ENCODE measurements around the gene MSTN.
"Not testable (repeated sequence)": the region's sequence is repeated elsewhere in the genome, so short reads cannot be mapped to it uniquely, and the experiment has no call there.

The MSTN gene

DNA sequence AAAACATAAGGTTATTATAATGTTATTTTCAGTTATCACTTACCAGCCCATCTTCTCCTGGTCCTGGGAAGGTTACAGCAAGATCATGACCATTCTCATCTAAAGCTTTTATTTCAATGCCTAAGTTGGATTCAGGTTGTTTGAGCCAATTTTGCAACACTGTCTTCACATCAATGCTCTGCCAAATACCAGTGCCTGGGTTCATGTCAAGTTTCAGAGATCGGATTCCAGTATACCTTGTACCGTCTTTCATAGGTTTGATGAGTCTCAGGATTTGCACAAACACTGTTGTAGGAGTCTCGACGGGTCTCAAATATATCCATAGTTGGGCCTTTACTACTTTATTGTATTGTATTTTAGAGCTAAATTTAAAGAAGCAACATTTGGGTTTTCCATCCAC, 2.5 kb downstream of the MSTN start:
- Histone ChIP-seq H3K4me1 (ENCODE audit: control insufficient read depth, insufficient read depth, low read length) (no peaks in the 10 kb centered on the region), H3K4me3 (ENCODE audit: low read length) (no peak overlapping the region), H3K27ac (ENCODE audit: low read depth, low read length) (no peak overlapping the region), H3K27me3 (ENCODE audit: control insufficient read depth, insufficient read depth, low read length) (no peaks in the 10 kb centered on the region), H3K36me3 (ENCODE audit: control insufficient read depth, insufficient read depth, low read length) (no peaks in the 10 kb centered on the region), H3K9ac (ENCODE audit: low read length) (no peak overlapping the region)

DNA sequence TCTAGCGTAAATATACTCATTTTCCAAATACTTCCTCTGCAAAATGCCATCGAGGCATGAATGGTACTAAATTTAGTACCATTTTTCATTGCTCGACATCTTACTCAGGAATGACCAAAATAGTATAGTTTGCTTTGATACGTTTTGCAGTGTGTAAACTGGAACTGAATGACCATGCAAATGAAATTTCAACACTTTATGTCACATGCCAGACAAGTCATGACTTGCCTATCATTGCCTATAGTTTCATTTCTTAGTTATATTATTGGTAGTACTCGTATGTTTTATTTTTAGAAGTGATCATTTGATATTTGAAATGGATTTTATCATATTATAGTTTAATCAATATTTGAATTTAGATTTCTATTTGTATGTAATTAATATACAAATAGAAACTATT, 9.1 kb downstream of the MSTN start:
- no peaks in the 10 kb centered on the region for H3K4me1 ChIP-seq (ENCODE audit: control insufficient read depth, insufficient read depth, low read length)
- H3K27me3 ChIP-seq (ENCODE audit: control insufficient read depth, insufficient read depth, low read length), result no peaks in the 10 kb centered on the region
- H3K9ac ChIP-seq (ENCODE audit: low read length), result no peak overlapping the region
- H3K36me3 ChIP-seq (ENCODE audit: control insufficient read depth, insufficient read depth, low read length), result no peaks in the 10 kb centered on the region
- no peak overlapping the region for H3K27ac ChIP-seq (ENCODE audit: low read depth, low read length)
- H3K4me3 ChIP-seq (ENCODE audit: low read length), result no peak overlapping the region

DNA sequence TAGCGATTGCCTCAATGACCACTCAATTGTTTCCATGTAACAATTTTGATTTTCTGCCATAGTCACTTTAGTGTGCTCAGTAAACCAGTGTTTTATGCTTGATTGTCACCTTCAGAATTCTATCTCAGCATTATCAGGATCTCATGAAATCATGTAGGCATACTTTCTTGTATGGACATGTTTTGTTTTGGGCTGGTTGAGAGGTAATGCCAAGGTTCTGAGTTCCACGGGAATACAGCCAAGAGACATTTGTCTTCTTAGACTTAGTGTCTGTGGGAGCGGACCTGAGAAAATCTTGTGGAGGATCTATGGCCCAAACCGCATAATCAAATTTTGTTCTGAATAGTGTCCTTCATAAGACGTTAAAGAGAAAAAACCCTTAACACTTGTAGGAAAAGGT, 10.2 kb downstream of the MSTN start:
- no peaks in the 10 kb centered on the region for H3K27me3 ChIP-seq (ENCODE audit: control insufficient read depth, insufficient read depth, low read length)

DNA sequence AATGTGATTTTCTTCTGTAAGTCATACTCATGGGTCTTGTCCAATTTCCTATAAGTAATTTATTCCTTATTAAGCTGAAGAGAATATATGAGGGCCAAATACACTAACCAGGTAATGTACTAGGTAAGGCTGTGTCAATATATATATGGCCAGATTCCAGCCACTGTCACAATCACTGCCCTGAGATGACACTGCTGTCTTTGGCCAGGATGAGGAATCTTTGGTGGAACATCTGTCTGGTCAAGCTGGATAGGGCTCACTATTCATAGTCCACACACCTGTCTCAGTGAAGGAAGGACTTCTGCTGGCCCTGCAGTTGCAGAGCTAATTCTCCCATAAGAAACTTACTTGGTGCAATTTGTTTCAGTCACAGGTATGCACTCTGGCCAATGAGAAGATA, 11.3 kb downstream of the MSTN start:
- no peaks in the 10 kb centered on the region for H3K36me3 ChIP-seq (ENCODE audit: control insufficient read depth, insufficient read depth, low read length)
- no peak overlapping the region for H3K9ac ChIP-seq (ENCODE audit: low read length)
- H3K4me3 ChIP-seq (ENCODE audit: low read length), result no peak overlapping the region
- no peaks in the 10 kb centered on the region for H3K27me3 ChIP-seq (ENCODE audit: control insufficient read depth, insufficient read depth, low read length)
- no peak overlapping the region for H3K27ac ChIP-seq (ENCODE audit: low read depth, low read length)
- H3K4me1 ChIP-seq (ENCODE audit: control insufficient read depth, insufficient read depth, low read length), result no peaks in the 10 kb centered on the region

More for the DNA sequence above, 10.2 kb downstream of the MSTN start:
- H3K27ac ChIP-seq (ENCODE audit: low read depth, low read length), result no peak overlapping the region
- no peak overlapping the region for H3K9ac ChIP-seq (ENCODE audit: low read length)
- H3K4me3 ChIP-seq (ENCODE audit: low read length), result no peak overlapping the region
- H3K4me1 ChIP-seq (ENCODE audit: control insufficient read depth, insufficient read depth, low read length), result no peaks in the 10 kb centered on the region
- H3K36me3 ChIP-seq (ENCODE audit: control insufficient read depth, insufficient read depth, low read length), result no peaks in the 10 kb centered on the region

DNA sequence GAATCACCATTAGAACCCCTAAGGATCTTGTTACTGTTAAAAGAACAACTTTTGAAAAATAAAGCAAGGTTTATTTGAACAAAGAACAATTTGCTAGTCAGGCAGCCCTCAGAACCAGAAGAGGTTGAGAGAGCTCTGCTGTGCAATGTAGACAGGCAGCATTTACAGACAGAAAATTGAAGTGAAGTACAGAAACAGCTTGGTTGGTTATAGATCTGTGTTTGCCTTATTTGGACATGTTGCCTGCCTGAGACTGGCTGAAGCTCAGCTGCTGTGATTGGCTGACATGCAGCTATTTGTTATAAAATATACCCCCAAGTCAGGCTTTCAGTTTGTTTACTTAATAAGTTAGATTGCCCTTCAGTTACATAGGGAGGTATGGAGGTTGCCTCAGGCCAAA, 12.5 kb downstream of the MSTN start:
- Histone ChIP-seq H3K36me3 (ENCODE audit: control insufficient read depth, insufficient read depth, low read length) (no peaks in the 10 kb centered on the region), H3K4me3 (ENCODE audit: low read length) (no peak overlapping the region), H3K27ac (ENCODE audit: low read depth, low read length) (no peak overlapping the region), H3K27me3 (ENCODE audit: control insufficient read depth, insufficient read depth, low read length) (no peaks in the 10 kb centered on the region), H3K4me1 (ENCODE audit: control insufficient read depth, insufficient read depth, low read length) (no peaks in the 10 kb centered on the region), H3K9ac (ENCODE audit: low read length) (no peak overlapping the region)

DNA sequence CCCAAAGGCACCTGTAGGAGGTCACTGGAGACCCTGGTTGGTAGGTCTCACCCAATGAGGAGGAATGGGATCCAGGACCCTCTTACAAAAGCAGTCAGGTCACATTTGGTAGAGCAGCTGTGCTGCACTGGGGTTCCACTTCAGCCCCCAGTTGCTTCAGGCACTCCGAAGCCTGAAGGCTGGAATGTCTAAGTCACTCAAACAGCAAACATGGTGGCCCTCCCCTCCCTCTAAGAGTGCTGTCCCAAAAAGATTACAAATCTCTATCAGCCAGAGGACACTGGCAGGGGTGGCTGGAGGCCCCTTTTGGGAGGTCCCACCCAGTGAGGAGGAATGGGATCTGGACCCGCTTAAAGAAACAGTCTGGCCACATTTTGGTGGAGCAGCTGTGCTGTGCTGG, 17.7 kb downstream of the MSTN start:
- H3K9ac ChIP-seq (ENCODE audit: low read length), result no peak overlapping the region
- no peaks in the 10 kb centered on the region for H3K27me3 ChIP-seq (ENCODE audit: control insufficient read depth, insufficient read depth, low read length)
- no peak overlapping the region for H3K4me3 ChIP-seq (ENCODE audit: low read length)
- H3K4me1 ChIP-seq (ENCODE audit: control insufficient read depth, insufficient read depth, low read length), result no peaks in the 10 kb centered on the region
- no peaks in the 10 kb centered on the region for H3K36me3 ChIP-seq (ENCODE audit: control insufficient read depth, insufficient read depth, low read length)
- no peak overlapping the region for H3K27ac ChIP-seq (ENCODE audit: low read depth, low read length)

DNA sequence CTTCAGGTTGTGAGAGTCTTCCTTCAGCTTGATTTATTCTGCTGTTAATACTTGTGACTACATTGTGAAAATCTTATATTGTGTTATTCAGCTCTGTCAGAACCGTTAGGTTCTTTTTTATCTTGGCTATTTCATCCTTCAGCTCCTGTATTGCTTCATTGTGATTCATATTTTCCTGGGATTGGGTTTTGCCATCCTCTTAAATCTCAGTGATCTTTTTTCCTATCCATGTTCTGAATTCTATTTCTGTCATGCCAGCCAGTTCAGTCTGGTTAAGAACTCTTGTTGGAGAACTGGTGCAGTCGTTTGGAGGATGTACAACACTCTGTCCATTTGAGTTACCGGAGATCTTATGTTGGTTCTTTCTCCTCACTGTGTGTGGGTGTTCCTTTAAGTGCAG, 19.1 kb downstream of the MSTN start:
- Histone ChIP-seq H3K36me3 (ENCODE audit: control insufficient read depth, insufficient read depth, low read length) (no peaks in the 10 kb centered on the region), H3K27ac (ENCODE audit: low read depth, low read length) (no peak overlapping the region), H3K4me1 (ENCODE audit: control insufficient read depth, insufficient read depth, low read length) (no peaks in the 10 kb centered on the region), H3K27me3 (ENCODE audit: control insufficient read depth, insufficient read depth, low read length) (no peaks in the 10 kb centered on the region), H3K9ac (ENCODE audit: low read length) (no peak overlapping the region), H3K4me3 (ENCODE audit: low read length) (no peak overlapping the region)

DNA sequence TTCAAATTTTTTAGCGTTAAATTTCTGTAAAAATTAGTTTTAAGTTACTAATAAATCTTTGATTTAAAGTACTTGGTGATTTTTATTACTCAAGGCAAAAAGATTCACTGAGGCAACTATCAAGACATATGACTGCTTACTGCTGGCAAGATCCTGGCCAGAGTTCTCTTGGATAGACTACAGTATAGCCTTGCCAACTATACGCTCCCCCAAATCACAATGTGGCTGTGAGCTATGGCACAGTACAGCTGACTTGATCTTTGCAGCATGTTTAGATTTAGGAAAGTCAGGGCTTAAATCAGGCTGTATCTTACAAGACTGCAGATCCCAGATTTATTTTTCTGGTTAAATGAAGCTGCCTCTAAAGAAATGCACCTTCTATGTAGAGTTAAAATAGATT, 26.5 kb downstream of the MSTN start:
- H3K36me3 ChIP-seq (ENCODE audit: control insufficient read depth, insufficient read depth, low read length), result no peaks in the 10 kb centered on the region
- H3K9ac ChIP-seq (ENCODE audit: low read length), result no peak overlapping the region
- no peaks in the 10 kb centered on the region for H3K27me3 ChIP-seq (ENCODE audit: control insufficient read depth, insufficient read depth, low read length)
- no peak overlapping the region for H3K27ac ChIP-seq (ENCODE audit: low read depth, low read length)
- H3K4me1 ChIP-seq (ENCODE audit: control insufficient read depth, insufficient read depth, low read length), result no peaks in the 10 kb centered on the region
- H3K4me3 ChIP-seq (ENCODE audit: low read length), result no peak overlapping the region

DNA sequence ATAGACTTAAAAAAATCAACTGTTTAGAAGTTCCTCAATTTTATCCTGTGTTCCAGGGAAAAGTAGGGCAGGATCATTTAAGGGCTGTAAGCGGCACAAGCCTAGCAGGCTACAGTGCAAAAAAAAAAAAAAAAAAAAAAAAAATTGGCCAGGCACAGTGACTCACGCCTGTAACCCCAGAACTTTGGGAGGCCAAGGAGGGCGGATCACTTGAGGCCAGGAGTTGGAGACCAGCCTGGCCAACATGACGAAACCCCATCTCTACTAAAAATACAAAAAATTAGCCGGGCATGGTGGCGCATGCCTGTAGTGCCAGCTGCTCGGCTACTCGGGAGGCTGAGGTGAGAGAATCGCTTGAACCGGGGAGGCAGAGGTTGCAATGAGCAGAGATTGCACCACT, 28.1 kb downstream of the MSTN start:
- not testable (repeated sequence) for H3K27me3 ChIP-seq (ENCODE audit: control insufficient read depth, insufficient read depth, low read length); H3K4me1 ChIP-seq (ENCODE audit: control insufficient read depth, insufficient read depth, low read length); H3K4me3 ChIP-seq (ENCODE audit: low read length); H3K27ac ChIP-seq (ENCODE audit: low read depth, low read length); H3K36me3 ChIP-seq (ENCODE audit: control insufficient read depth, insufficient read depth, low read length); H3K9ac ChIP-seq (ENCODE audit: low read length)

DNA sequence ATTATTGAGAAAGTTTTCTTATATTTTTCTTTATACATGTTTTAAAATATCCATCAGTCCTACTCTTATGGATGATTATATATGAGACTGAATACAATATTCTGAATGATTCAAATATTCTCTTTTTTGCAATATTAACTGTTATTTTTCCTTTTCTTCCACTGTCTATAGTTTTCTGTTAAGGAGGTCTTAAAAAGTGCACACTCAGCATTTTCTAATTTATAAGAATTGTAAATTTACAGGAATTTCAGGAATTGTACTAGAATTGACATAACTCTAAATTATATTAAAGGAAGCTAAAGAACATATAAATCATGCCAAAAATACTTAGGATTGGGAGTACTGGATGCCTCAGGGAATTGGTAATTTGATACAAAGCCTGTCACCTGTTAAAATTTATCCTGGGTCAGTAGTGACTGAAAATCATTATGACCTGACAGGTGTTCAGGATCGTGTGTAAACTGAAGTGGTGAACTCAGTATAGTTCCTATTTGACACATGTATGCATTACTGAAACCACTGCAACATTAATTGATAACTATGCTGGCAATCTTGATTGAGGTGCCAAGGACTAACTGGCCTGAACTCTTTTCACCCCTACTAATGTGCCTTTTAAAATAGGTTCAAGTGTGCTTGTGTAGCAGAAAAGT, 30.4 kb downstream of the MSTN start:
- Histone ChIP-seq H3K27ac (ENCODE audit: low read depth, low read length) (no peak overlapping the region), H3K4me1 (ENCODE audit: control insufficient read depth, insufficient read depth, low read length) (no peaks in the 10 kb centered on the region), H3K4me3 (ENCODE audit: low read length) (no peak overlapping the region), H3K9ac (ENCODE audit: low read length) (no peak overlapping the region), H3K36me3 (ENCODE audit: control insufficient read depth, insufficient read depth, low read length) (no peaks in the 10 kb centered on the region), H3K27me3 (ENCODE audit: control insufficient read depth, insufficient read depth, low read length) (no peaks in the 10 kb centered on the region)

DNA sequence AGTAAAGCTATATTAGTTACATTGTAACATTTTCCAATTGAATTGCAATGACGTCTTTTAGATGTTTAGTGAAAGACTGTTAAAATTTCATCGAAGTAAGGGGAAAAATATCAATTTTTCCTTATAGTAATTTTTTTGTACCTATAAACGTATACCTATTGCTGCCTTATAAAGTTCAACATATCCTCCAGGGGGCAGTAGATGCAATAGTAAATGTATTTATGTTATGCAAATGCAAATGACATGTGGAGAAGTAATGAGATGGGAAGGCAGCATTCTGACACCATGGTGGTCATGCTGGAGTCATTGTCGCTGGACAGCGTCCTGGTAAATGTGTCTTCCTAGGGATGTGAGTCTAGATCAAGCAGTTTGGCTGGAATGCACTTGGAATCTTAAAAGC, 38.7 kb downstream of the MSTN start:
- Histone ChIP-seq H3K9ac (ENCODE audit: low read length) (no peak overlapping the region), H3K27ac (ENCODE audit: low read depth, low read length) (no peak overlapping the region), H3K27me3 (ENCODE audit: control insufficient read depth, insufficient read depth, low read length) (no peaks in the 10 kb centered on the region), H3K4me3 (ENCODE audit: low read length) (no peak overlapping the region), H3K36me3 (ENCODE audit: control insufficient read depth, insufficient read depth, low read length) (no peaks in the 10 kb centered on the region), H3K4me1 (ENCODE audit: control insufficient read depth, insufficient read depth, low read length) (no peaks in the 10 kb centered on the region)

DNA sequence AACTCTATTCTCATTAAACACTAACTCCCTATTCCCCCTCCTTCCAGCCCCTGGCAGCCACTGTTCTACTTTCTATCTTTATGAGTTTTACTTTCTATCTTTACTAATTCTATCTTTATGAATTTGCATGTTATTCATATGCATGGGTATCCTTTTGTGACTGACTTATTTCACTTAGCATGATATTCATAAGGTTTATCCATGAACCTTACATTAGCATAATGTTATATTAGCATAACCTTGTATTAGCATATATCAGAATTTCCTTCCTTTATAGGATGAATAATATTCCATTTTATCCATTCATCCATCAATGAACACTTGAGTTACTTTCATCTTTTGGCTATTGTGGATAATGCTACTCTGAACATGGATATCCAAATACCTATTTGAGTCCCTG, 41.8 kb downstream of the MSTN start:
- H3K27ac ChIP-seq (ENCODE audit: low read depth, low read length), result no peak overlapping the region
- H3K4me3 ChIP-seq (ENCODE audit: low read length), result no peak overlapping the region
- no peaks in the 10 kb centered on the region for H3K4me1 ChIP-seq (ENCODE audit: control insufficient read depth, insufficient read depth, low read length)
- H3K27me3 ChIP-seq (ENCODE audit: control insufficient read depth, insufficient read depth, low read length), result no peaks in the 10 kb centered on the region
- no peaks in the 10 kb centered on the region for H3K36me3 ChIP-seq (ENCODE audit: control insufficient read depth, insufficient read depth, low read length)
- H3K9ac ChIP-seq (ENCODE audit: low read length), result no peak overlapping the region

DNA sequence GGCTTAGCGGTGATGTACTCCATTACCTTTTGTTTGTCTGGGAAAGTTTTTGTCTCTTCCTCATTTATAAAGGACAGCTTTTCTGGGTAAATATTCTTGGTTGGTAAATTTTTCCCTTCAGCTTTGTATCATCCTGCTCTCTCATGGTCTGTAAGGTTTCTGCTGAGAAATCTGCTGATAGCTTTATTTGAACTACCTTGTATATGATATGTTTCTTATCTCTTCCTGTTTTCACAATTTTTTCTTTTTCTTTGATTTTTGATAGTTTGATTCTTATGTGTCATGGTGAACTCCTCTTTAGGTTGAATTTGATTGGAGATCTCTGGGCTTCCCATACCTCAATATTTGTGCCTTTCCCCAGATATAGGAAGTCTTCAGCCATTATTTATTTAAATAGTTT, 44.7 kb downstream of the MSTN start:
- Histone ChIP-seq H3K27ac (ENCODE audit: low read depth, low read length) (no peak overlapping the region), H3K4me3 (ENCODE audit: low read length) (no peak overlapping the region), H3K9ac (ENCODE audit: low read length) (no peak overlapping the region), H3K4me1 (ENCODE audit: control insufficient read depth, insufficient read depth, low read length) (no peaks in the 10 kb centered on the region), H3K27me3 (ENCODE audit: control insufficient read depth, insufficient read depth, low read length) (no peaks in the 10 kb centered on the region), H3K36me3 (ENCODE audit: control insufficient read depth, insufficient read depth, low read length) (no peaks in the 10 kb centered on the region)

Data from rectal smooth muscle tissue (tissue), 1 donor.